OCI-LY7 (cell line): Measurements from ENCODE around the gene TMEM271. TPM values are rescaled to one million over a fixed set of nuclear protein-coding genes. Genes with fewer than 3 reads are reported as not detected.

ENCODE experiments used
- BruUV-seq: library from RNA; stranded (reverse); fragments of 400-500 nt; replicated peaks from 2 replicates; lab custom pipeline; 2021; lab: Mats Ljungman, UMichigan
- CTCF ChIA-PET: fragments of 300-600 bp; sonication (Branson Sonifier 250); formaldehyde crosslinking; loops from one replicate; lab custom pipeline; 2022; ENCODE audit warnings: antibody characterized with exemption; ENCODE audit not compliant: unreplicated experiment; lab: Charles Lee
- POLR2A ChIA-PET: fragments of 300-600 bp; sonication (Branson Sonifier 250); formaldehyde crosslinking; loops from one replicate; lab custom pipeline; 2022; ENCODE audit warnings: antibody characterized with exemption; lab: Charles Lee
- DNase-seq: peaks from one replicate; pipeline ENCODE4 v3.0.0-alpha.2; 2015; ENCODE audit warnings: low spot score
- H2AFZ ChIP-seq: fragments of 200-600 bp; sonication (generic), shearing (Covaris generic); 2 replicates; pipeline ENCODE4 v1.6.1; 2014; ENCODE audit warnings: mild to moderate bottlenecking, antibody characterized with exemption, low read length, moderate library complexity
- H3K27ac ChIP-seq: fragments of 200-600 bp; sonication (generic); 2 replicates; pipeline ENCODE4 v1.5.1; 2014; ENCODE audit warnings: mixed run types, low read depth, mild to moderate bottlenecking, moderate library complexity, low read length, inconsistent platforms; ENCODE audit not compliant: poor library complexity, severe bottlenecking
- H3K36me3 ChIP-seq: fragments of 200-600 bp; sonication (generic); 2 replicates; pipeline ENCODE4 v1.6.1; 2014; ENCODE audit warnings: mild to moderate bottlenecking, antibody characterized with exemption, low read length, moderate library complexity, mixed read lengths; ENCODE audit not compliant: insufficient read depth
- H3K4me1 ChIP-seq: fragments of 200-600 bp; sonication (generic); 2 replicates; pipeline ENCODE4 v1.5.1; 2014; ENCODE audit warnings: mild to moderate bottlenecking, low read length; ENCODE audit not compliant: insufficient read depth, poor library complexity, severe bottlenecking
- H3K4me2 ChIP-seq: fragments of 200-600 bp; sonication (generic); 2 replicates; pipeline ENCODE4 v1.6.1; 2014; ENCODE audit warnings: mild to moderate bottlenecking, low read length
- H3K4me3 ChIP-seq: fragments of 200-600 bp; sonication (generic); 2 replicates; pipeline ENCODE4 v1.5.1; 2014; ENCODE audit warnings: mild to moderate bottlenecking, low read depth, low read length; ENCODE audit not compliant: poor library complexity, severe bottlenecking
- H3K79me2 ChIP-seq: fragments of 200-600 bp; sonication (generic); 2 replicates; pipeline ENCODE4 v1.6.1; 2016; ENCODE audit warnings: low read depth, mild to moderate bottlenecking, low read length, moderate library complexity, mixed read lengths; ENCODE audit not compliant: insufficient read depth
- H3K9me2 ChIP-seq: fragments of 200-600 bp; sonication (generic); 2 replicates; pipeline ENCODE4 v1.6.1; 2016; ENCODE audit warnings: mild to moderate bottlenecking, low read length, mixed read lengths; ENCODE audit not compliant: insufficient read depth
- H3K9me3 ChIP-seq: fragments of 200-600 bp; sonication (generic); 2 replicates; pipeline ENCODE4 v1.6.1; 2014; ENCODE audit warnings: mild to moderate bottlenecking, mixed run types, low read length, mixed read lengths
- H4K20me1 ChIP-seq: fragments of 200-600 bp; sonication (generic); 2 replicates; pipeline ENCODE4 v1.6.1; 2014; ENCODE audit warnings: mild to moderate bottlenecking, antibody characterized with exemption, low read length, moderate library complexity, mixed read lengths; ENCODE audit not compliant: insufficient read depth
- EZH2phosphoT487 ChIP-seq: fragments of 200-600 bp; sonication (generic); IDR thresholded peaks from 2 replicates; pipeline ENCODE4 v1.6.1; 2018; ENCODE audit warnings: low read depth, borderline replicate concordance, mild to moderate bottlenecking, mixed run types, antibody characterized with exemption, low read length, moderate library complexity, mixed read lengths
- intact Hi-C: fragments of 100-400 bp; cut with micrococcal nuclease; formaldehyde crosslinking; loops from one replicate; pipeline ENCODE4 v1.10.0; 2022; ENCODE audit not compliant: unreplicated experiment
- total RNA-seq, 2 experiments: library from RNA; depleted of rRNA in 1 of 2; stranded (reverse); fragments of >200 nt in 1 of 2; shearing (Covaris generic) in 1 of 2; gene quantifications; 2 replicates each; pipeline ENCODE4 v1.2.3, GENCODE V29; 2014 to 2022
- TF ChIP-seq, protein P1 (sequence below): fragments of 200-600 bp; sonication (generic); conservative IDR thresholded peaks from 2 replicates; pipeline ENCODE4 v1.5.1; 2014; ENCODE audit warnings: mild to moderate bottlenecking, antibody characterized with exemption, low read length, moderate library complexity, mixed read lengths

TMEM271 gene
- total RNA-seq, 2 experiments from 2014 or later = not detected

GRCh38 chr4:530017-530781, 45.9 kb downstream of the TMEM271 start:
- TF ChIP-seq, protein P1, sequence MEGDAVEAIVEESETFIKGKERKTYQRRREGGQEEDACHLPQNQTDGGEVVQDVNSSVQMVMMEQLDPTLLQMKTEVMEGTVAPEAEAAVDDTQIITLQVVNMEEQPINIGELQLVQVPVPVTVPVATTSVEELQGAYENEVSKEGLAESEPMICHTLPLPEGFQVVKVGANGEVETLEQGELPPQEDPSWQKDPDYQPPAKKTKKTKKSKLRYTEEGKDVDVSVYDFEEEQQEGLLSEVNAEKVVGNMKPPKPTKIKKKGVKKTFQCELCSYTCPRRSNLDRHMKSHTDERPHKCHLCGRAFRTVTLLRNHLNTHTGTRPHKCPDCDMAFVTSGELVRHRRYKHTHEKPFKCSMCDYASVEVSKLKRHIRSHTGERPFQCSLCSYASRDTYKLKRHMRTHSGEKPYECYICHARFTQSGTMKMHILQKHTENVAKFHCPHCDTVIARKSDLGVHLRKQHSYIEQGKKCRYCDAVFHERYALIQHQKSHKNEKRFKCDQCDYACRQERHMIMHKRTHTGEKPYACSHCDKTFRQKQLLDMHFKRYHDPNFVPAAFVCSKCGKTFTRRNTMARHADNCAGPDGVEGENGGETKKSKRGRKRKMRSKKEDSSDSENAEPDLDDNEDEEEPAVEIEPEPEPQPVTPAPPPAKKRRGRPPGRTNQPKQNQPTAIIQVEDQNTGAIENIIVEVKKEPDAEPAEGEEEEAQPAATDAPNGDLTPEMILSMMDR = no peak
- no peak for TF ChIP-seq EZH2phosphoT487

GRCh38 chr4:529563-529962, 46.5 kb downstream of the TMEM271 start:
- POLR2A ChIA-PET = no interaction called here

More at GRCh38 chr4:530017-530781, 45.9 kb downstream of the TMEM271 start:
- no peak overlapping the region for H3K4me3 ChIP-seq
- H4K20me1 ChIP-seq = no peaks in the 10 kb centered on the region
- ChIA-PET POLR2A (no interaction called here), CTCF (no interaction called here)
- intact Hi-C loops = no loop called here
- no peaks in the 10 kb centered on the region for H3K9me3 ChIP-seq
- peaks cover 38% of the 10 kb centered on the region for H3K36me3 ChIP-seq
- H3K79me2 ChIP-seq = no peaks in the 10 kb centered on the region
- no peak overlapping the region for H3K27ac ChIP-seq
- no peak overlapping the region for H3K4me2 ChIP-seq
- no TSS peak for BruUV-seq
- H2AFZ ChIP-seq = no peak overlapping the region
- no peaks in the 10 kb centered on the region for H3K9me2 ChIP-seq
- no peak for DNase-seq
- H3K4me1 ChIP-seq = no peaks in the 10 kb centered on the region

More at GRCh38 chr4:529563-529962, 46.5 kb downstream of the TMEM271 start:
- no peaks in the 10 kb centered on the region for H3K79me2 ChIP-seq
- no peaks in the 10 kb centered on the region for H3K9me3 ChIP-seq
- H3K9me2 ChIP-seq = no peaks in the 10 kb centered on the region
- DNase-seq = no peak
- no peak overlapping the region for H2AFZ ChIP-seq
- H4K20me1 ChIP-seq = no peaks in the 10 kb centered on the region
- no peak overlapping the region for H3K27ac ChIP-seq
- CTCF ChIA-PET = no interaction called here
- H3K4me1 ChIP-seq = no peaks in the 10 kb centered on the region
- H3K4me3 ChIP-seq = no peak overlapping the region
- H3K4me2 ChIP-seq = no peak overlapping the region
- H3K36me3 ChIP-seq = peaks cover 38% of the 10 kb centered on the region
- intact Hi-C loops = no loop called here
- BruUV-seq = no TSS peak
- TF ChIP-seq EZH2phosphoT487 = no peak
- TF ChIP-seq, protein P1 = no peak
